HL-60/S4 treated with phorbol 12-myristate 13-acetate at 8.2 ng/mL for 4 days and 3 days (cell line): ENCODE results near the gene SFXN4.

Experiments used
- in situ Hi-C: fragments of 300-500 bp; cut with MboI; formaldehyde crosslinking; loops from 2 replicates; pipeline ENCODE4 v1.15.0; 2022; ENCODE audit warnings: low sequenced_read_pairs

The SFXN4 gene

GRCh38 chr10:119165171-119166117 is at the start of gene SFXN4:
Gene SFXN4, minus strand, starts transcription at chr10:119165714. Its CDS starts 67 bp downstream, at chr10:119165647.
- in situ Hi-C loops = no loop called here

- in situ Hi-C loops = loop anchor here (25.0 kb wide), 1 partner anchor 200 kb away; no protein-coding TSS in a partner anchor
Observed at GRCh38 chr10:119211625-119212441, 46.3 kb upstream of the SFXN4 start.

GRCh38 chr10:119211176-119211575 is 45.7 kb upstream of the SFXN4 start:
- in situ Hi-C loops = loop anchor here (25.0 kb wide), 1 partner anchor 201 kb away; no protein-coding TSS in a partner anchor

GRCh38 chr10:119210633-119211032 is 45.1 kb upstream of the SFXN4 start:
- in situ Hi-C loops = loop anchor here (25.0 kb wide), 1 partner anchor 202 kb away; no protein-coding TSS in a partner anchor

GRCh38 chr10:119209736-119210355 is 44.3 kb upstream of the SFXN4 start:
- in situ Hi-C loops = loop anchor here (25.0 kb wide), 1 partner anchor 202 kb away; no protein-coding TSS in a partner anchor

- in situ Hi-C loops = loop anchor here (25.0 kb wide), 1 partner anchor 203 kb away; no protein-coding TSS in a partner anchor
Observed at GRCh38 chr10:119209035-119209735, 43.7 kb upstream of the SFXN4 start.

- in situ Hi-C loops = loop anchor here (25.0 kb wide), 1 partner anchor 204 kb away; no protein-coding TSS in a partner anchor
Observed at GRCh38 chr10:119208553-119208940, 43.0 kb upstream of the SFXN4 start.

GRCh38 chr10:119207713-119208552 is 42.4 kb upstream of the SFXN4 start:
- in situ Hi-C loops = loop anchor here (25.0 kb wide), 1 partner anchor 204 kb away; no protein-coding TSS in a partner anchor

- in situ Hi-C loops = loop anchor here (25.0 kb wide), 1 partner anchor 205 kb away; no protein-coding TSS in a partner anchor
Observed at GRCh38 chr10:119207366-119207666, 41.8 kb upstream of the SFXN4 start, which contains the start of gene GRK5. Gene GRK5, plus strand, starts transcription at chr10:119207571. Its CDS starts 347 bp downstream, at chr10:119207918.

GRCh38 chr10:119206603-119207365 is 41.3 kb upstream of the SFXN4 start:
- in situ Hi-C loops = loop anchor here (25.0 kb wide), 1 partner anchor 206 kb away; no protein-coding TSS in a partner anchor

- in situ Hi-C loops = loop anchor here (25.0 kb wide), 1 partner anchor 206 kb away; no protein-coding TSS in a partner anchor
Observed at GRCh38 chr10:119205894-119206602, 40.5 kb upstream of the SFXN4 start.

GRCh38 chr10:119203006-119203405 is 37.5 kb upstream of the SFXN4 start:
- in situ Hi-C loops = loop anchor here (25.0 kb wide), 1 partner anchor 209 kb away; no protein-coding TSS in a partner anchor

GRCh38 chr10:119201233-119201632 is 35.7 kb upstream of the SFXN4 start:
- in situ Hi-C loops = loop anchor here (25.0 kb wide), 1 partner anchor 211 kb away; no protein-coding TSS in a partner anchor

- in situ Hi-C loops = no loop called here
Observed at GRCh38 chr10:119199231-119199992, 33.9 kb upstream of the SFXN4 start.

- in situ Hi-C loops = no loop called here
Observed at GRCh38 chr10:119198438-119198837, 32.9 kb upstream of the SFXN4 start.

- in situ Hi-C loops = no loop called here
Observed at GRCh38 chr10:119197921-119198320, 32.4 kb upstream of the SFXN4 start.

- in situ Hi-C loops = no loop called here
Observed at GRCh38 chr10:119191881-119192280, 26.4 kb upstream of the SFXN4 start.
